ENCODE measurements around the gene CLEC2L.

The CLEC2L gene

GRCh38 chr7:139575338-139575680, 51.8 kb downstream of the CLEC2L start:
- no peak for DNase-seq (ENCODE audit: low read depth)

GRCh38 chr7:139576179-139576973, 52.9 kb downstream of the CLEC2L start:
- DNase-seq (ENCODE audit: low read depth), result no peak

DNA sequence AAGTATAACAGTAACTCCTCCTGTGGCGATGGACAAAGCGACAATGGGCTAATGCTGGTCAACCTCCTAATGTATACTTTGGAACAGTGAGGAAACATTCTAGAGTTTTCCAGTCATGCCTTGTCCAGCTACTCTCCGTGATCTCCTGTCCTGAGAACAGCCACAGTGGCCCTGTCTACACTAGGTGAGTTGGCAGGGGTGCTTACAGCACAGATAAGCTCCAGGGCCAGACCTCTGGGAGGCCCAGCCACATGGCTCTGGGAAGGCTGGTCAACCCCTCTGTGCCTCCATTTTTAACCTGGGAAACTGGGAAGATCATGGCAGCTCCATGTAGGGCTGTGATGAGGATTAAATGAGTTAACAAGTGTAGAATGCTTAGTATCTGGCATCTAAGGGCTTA, 57.0 kb downstream of the CLEC2L start:
- no peak for DNase-seq (ENCODE audit: low read depth)

DNA sequence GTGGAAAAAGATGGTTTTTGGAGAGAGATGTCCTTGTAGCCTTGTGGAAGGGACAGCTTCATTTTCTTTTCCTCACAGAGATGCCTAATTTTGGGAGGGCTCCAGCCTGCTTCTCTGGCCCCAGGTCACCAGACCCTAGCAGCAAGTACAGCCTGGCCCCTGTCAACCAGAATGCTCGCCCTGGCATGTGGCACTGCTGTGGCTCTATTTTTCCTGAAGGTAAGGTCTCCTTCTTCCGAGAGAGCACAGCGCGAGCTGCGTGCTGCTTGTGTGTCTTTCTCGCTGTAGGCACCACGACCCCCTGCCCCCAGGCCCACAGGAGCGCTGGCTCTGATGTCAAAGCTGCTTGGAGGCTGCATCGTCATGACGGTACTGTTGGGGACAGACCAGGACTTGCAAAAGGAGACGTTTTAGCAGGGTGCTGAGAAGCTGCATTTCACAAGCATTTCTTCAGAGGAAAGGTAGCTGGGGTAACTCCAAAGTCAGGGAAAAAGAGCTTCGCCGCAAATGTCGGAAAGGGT, 58.7 kb downstream of the CLEC2L start:
- DNase-seq (ENCODE audit: low read depth), result no peak

DNA sequence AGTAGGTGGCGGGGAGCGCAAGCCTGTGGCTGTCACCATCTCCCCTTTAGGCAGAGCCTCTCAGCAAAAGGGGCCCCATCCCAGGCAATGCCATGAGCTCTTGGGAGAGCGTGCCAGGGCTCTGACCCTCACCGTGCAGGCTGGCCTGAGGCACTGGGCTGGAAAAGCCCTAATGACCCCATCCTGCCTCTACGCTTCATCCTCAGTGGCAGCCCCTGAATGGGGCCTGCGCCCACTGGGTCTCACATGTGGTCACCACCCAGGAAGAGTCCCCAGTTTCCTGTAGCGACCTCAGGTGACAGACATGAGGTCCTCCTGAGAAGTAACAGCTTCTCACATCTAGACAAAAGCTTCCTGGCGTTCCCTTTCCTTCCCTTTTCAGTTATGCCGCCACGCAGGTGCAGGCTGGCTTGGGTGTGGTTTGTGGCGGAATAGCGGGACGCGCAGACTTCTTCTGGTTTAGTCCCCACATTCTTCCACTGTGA, 59.2 kb downstream of the CLEC2L start:
- DNase-seq (ENCODE audit: low read depth), result no peak

DNA sequence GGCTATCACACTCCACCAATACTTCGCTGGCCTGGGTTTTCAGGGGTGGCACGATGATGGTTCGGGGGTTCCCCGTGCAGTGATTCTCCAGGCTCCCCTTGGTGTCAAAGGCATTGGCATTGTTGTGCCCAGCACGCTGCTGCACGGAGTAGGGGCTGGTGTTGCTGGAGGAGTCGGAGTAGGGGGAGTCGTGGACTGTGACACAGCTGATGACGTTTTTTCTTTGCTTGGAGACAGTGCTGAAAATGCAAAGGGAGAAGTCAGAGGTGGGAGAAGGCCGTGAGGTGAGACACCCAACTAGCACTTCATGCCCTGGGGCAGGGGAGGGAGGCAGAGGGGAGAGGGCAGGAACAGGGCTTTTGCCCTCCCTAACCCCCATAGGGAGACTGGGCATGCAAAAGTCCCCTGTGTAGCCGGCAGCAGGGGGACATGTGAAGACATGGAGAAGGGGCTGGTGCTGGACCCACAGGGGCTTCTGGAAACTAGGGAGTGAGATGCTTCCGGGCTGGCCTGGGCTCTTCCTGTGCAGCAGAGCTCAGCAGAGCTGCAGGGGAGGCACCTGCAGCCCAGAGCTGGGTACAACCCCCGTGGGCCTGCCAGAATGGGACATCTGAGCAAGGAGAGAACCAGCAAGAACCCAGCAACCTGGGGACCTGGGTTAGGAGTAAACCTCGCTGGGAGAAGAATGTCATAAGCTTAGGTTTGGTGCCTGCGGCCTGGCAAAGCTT, 60.5 kb downstream of the CLEC2L start:
- no peak for DNase-seq (ENCODE audit: low read depth)

DNA sequence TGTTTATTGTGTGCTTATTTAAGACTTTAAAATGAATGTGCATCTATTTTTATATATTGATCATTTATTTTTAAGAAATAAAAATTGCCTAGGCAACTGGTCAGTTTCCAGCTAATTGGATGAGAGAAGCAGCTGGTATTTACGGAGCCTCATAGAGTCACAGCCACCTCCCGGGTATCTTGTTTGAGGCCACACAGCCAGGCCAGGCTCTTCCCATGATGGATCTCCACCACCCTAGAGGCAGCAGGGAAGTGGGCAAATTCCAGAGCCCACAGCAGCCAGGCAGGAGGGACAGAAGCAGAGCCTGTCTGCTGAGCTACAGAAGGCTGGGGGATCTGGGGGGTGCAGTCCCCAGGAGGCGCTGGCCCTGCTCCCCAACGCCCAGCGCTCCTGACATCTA, 61.6 kb downstream of the CLEC2L start:
- DNase-seq (ENCODE audit: low read depth), result no peak

DNA sequence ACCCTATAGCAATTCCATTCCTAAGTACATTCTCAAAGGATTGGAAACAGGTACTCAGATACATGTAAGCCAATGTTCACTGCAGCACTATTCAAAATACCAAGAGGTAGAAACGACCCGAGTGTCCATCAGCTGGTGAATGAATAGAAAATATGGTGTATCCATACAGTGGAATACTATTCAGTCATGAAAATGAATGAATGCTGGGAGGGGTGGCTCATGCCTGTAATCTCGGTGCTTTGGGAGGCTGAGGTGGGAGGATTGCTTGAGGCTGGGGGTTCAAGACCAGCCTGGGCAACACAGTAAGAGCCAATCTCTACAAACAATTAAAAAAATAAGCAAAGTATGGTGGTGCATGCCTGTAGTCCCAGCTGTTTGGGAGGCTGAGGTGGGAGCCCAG, 62.8 kb downstream of the CLEC2L start:
- no peak for DNase-seq (ENCODE audit: low read depth)

DNA sequence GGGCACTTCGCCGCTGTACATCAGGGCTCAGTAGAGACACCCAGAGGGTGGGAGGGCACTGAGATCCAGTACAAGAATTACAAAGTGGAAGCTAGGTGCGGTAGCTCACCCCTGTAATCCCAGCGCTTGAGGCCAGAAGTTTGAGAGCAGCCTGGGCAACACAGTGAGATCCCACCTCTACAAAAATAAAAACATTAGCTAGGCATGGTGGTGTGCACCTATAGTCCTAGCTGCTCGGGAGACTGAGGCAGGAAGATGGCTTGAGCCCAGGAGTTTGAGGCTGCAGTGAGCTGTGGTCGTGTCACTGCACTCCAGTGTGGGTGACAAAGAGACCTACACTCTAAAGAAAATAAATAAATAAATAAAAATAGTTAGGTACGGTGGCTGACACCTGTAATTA, 64.0 kb downstream of the CLEC2L start:
- no peak for DNase-seq (ENCODE audit: low read depth)

GRCh38 chr7:139588632-139589031, 65.1 kb downstream of the CLEC2L start:
- no peak for DNase-seq (ENCODE audit: low read depth)

DNA sequence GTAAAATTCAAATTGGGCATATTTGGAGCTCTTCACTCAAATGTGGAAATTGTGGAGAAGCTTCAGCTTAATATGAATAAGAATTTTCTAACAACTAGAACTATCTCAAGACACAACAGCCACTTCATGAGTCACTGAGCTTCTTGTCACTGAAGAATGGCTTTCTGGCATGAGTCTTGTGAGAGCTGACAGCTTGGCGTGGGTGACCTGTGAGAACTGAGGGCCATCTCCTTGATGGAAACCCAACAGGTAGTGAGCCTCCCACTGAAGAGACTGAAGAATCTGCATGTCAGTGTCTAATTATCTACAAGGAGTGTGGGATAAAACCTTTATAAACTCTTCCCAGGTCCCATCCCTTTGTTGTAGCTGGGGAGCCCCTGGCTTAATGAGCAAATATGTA, 66.0 kb downstream of the CLEC2L start:
- no peak for DNase-seq (ENCODE audit: low read depth)

DNA sequence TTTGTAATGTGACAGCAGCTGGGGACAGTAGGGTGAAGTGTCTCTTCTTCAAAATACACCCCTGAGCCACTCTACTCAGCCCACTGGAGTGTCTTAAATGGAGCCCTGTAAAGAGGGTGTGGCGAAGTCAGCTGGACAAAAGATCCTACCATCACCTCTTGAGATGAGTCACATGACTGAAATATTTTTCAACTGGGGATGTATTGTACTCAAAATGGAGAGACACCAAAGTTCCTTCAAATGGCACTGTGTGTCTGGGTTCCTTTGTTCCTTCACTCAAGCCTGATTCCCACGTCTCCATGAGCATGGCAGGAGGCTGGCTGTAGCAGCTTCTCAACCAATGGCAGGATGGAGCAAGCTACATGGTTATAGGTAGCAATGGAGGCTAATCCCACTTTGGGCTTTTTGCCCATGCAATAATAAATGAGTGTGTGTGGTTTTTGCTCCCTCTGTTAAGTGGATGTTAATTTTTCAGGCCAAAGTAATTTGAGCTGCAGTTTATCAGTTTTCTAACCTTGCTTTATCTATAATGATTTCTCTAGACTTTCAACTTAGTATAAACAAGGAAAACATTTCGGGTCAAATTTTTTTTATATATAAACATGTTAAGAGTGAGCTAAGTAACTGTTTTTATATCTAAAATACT, 68.2 kb downstream of the CLEC2L start:
- DNase-seq (ENCODE audit: low read depth), result no peak

DNA sequence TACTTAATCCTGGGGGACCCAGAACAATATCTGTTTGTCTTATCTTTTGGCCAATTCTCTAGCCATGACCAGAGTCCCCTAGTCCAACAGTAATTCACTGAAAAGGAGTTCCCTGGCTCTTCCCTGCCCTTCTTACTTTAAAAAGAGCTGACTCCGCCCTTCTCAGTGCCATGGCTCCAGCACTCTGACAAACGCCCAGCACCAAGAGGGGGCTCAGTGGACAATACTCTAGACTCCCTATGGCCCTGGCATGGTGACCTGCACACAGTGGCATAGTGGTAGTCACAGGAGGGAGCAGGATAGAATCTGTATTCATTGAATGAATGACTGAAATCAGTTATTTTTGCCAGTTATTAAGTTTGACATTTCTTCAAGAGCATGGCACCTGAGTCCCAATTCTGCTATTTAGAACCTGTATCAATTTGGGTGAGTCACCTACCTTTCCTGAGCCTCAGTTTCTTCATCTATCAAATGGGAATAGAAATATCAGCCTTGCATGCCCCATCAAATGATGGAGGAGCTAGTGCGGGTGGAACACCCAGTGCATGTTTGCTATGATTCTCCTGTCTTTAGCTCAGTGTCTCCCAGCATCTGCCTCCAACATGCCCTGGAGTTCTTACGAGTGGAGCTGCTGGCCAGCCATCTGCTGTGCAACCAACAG, 69.4 kb downstream of the CLEC2L start:
- no peak for DNase-seq (ENCODE audit: low read depth)

GRCh38 chr7:139594090-139594489, 70.6 kb downstream of the CLEC2L start:
- DNase-seq (ENCODE audit: low read depth), result no peak

Measured in stimulated activated CD8-positive, alpha-beta memory T cell treated with anti-CD3 and anti-CD28 coated beads, Interleukin-12 subunit alpha, Interleukin-12 subunit beta, amount 100 ng/mL, for 1 hour (primary cell).